ENCODE results near the gene CRADD. TPM values are rescaled to one million over a fixed set of nuclear protein-coding genes. Genes with fewer than 3 reads are reported as not detected.
"Not testable (repeated sequence)": the region's sequence is repeated elsewhere in the genome, so short reads cannot be mapped to it uniquely, and the experiment has no call there.

Gene CRADD
- polyA plus RNA-seq, 4 donors = 19.0 to 49.4 (median 27.1) TPM

DNA sequence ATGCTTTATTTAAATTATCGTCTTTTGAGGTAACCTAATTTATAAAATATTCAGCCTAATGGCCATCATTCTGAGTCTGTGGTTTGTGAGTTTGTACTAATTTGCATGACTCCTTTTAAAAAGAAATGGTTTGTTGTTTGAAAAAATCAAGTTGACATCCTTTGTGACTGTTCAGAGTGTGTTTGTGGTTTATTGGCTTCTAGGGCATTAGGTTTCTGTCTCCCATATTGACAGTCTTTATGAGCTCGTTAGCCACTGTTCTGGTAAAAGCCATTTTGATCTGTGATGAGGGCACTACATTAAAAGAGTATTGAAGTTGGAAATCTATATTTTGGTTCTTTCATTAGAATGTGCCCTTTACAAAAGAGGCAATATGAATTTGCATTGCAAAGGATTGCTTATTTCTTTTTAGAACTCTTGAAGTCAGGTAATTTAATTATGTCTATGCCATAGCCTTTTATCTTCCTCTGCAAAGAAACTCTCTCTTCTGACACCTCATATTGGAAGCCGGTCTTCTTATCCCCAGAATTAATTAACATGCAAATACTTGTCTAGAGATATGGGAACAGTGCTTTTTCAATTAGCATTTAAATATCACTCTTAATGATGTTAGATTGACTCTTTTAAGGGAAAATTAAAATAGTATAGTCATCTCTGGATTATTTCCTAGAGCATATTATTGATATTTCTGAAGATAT is 95.0 kb downstream of the CRADD start:
- Histone ChIP-seq H3K9me3 (ENCODE audit: control insufficient read depth in 2 of 2, insufficient read depth in 1 of 2, low read depth in 1 of 2, low read length in 1 of 2) (no peaks in the 10 kb centered on the region), H3K4me1 (ENCODE audit: control insufficient read depth in 3 of 3, insufficient read depth in 2 of 3, low read depth in 1 of 3, low read length in 2 of 3) (peaks cover 0 to 1% (median 0%) of the 10 kb centered on the region in 3 donors), H3K36me3 (ENCODE audit: control insufficient read depth in 3 of 3, insufficient read depth in 2 of 3, low read depth in 1 of 3, low read length in 3 of 3) (no peaks in the 10 kb centered on the region), H3K27ac (ENCODE audit: low read depth in 1 of 3, low read length in 2 of 3) (no peak overlapping the region), H3K4me3 (ENCODE audit: low read depth in 1 of 3, low read length in 3 of 3) (no peak overlapping the region), H3K27me3 (ENCODE audit: control insufficient read depth in 3 of 3, insufficient read depth in 3 of 3, low read length in 3 of 3) (no peaks in the 10 kb centered on the region)
- DNase-seq (no peak), FAIRE-seq (no peak)
- WGBS, 3 donors = 78 to 92% (median 88%) methylated on average over 3 of the region's 3 CpGs

DNA sequence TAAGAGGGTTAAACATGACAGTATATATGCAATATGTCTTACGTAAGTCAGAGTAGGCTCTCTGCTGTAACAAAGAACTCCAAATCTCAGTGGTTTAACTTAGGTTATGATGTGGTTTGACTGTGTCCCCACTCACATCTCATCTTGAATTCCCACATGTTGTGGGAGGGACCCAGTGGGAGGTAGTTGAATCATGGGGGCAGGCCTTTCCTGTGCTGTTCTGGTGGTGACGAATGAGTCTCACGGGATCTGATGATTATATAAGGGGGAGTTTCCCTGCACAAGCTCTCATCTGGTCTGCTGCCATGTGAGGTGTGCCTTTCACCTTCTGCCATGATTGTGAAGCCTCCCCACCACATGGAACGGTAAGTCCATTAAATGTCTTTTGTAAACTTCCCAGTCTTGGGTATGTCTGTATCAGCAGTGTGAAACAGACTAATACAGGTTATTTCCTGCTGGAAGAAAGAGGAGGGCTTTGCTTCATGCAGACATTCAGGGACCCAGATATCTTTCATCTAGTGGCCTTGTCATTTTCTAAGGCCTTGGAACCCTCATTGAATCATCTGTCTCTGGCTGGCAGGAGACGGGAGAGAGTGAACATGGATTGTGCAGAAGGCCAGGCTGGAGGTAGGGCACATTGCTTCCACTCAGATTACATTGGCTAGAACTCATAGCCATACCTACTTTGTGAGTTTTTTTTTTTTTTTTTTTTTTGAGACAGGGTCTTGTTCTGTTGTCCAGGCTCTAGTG is 96.1 kb downstream of the CRADD start:
- Histone ChIP-seq H3K27ac (ENCODE audit: low read depth in 1 of 3, low read length in 2 of 3) (no peak overlapping the region), H3K4me3 (ENCODE audit: low read depth in 1 of 3, low read length in 3 of 3) (no peak overlapping the region), H3K4me1 (ENCODE audit: control insufficient read depth in 3 of 3, insufficient read depth in 2 of 3, low read depth in 1 of 3, low read length in 2 of 3) (peaks cover 0 to 4% (median 0%) of the 10 kb centered on the region in 3 donors), H3K9me3 (ENCODE audit: control insufficient read depth in 2 of 2, insufficient read depth in 1 of 2, low read depth in 1 of 2, low read length in 1 of 2) (no peaks in the 10 kb centered on the region), H3K36me3 (ENCODE audit: control insufficient read depth in 3 of 3, insufficient read depth in 2 of 3, low read depth in 1 of 3, low read length in 3 of 3) (no peaks in the 10 kb centered on the region), H3K27me3 (ENCODE audit: control insufficient read depth in 3 of 3, insufficient read depth in 3 of 3, low read length in 3 of 3) (no peaks in the 10 kb centered on the region)
- DNase-seq (no peak), FAIRE-seq (no peak)
- WGBS, 3 donors = 79 to 91% (median 81%) methylated on average over 4 to 5 of the region's 5 CpGs

DNA sequence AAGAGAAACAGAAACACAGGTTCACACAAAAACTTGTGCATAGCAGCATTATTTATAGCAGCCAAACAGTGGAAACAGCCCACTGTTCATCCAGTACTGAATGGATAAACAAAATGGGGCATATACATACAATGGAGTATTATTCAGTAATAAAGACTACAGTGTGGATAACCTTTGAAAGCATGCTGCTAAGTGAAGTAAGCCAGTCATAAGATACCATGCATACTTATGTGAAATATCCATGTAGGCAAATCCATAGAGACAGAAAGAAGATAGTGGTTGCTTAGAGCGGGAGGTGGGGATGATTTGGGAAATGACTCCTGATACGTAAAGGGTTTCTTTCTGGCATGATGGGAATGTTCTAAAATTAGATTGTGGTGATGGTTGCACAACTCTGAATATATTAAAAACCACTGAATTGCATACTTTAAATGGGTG is 99.4 kb downstream of the CRADD start:
- 88 to 96% (median 94%) methylated on average over 2 of the region's 2 CpGs for WGBS, 3 donors
- Histone ChIP-seq H3K27ac (ENCODE audit: low read depth in 1 of 3, low read length in 2 of 3) (no peak overlapping the region), H3K36me3 (ENCODE audit: control insufficient read depth in 3 of 3, insufficient read depth in 2 of 3, low read depth in 1 of 3, low read length in 3 of 3) (no peaks in the 10 kb centered on the region), H3K27me3 (ENCODE audit: control insufficient read depth in 3 of 3, insufficient read depth in 3 of 3, low read length in 3 of 3) (no peaks in the 10 kb centered on the region), H3K4me1 (ENCODE audit: control insufficient read depth in 3 of 3, insufficient read depth in 2 of 3, low read depth in 1 of 3, low read length in 2 of 3) (peaks cover 0 to 4% (median 2%) of the 10 kb centered on the region in 3 donors), H3K9me3 (ENCODE audit: control insufficient read depth in 2 of 2, insufficient read depth in 1 of 2, low read depth in 1 of 2, low read length in 1 of 2) (no peaks in the 10 kb centered on the region), H3K4me3 (ENCODE audit: low read depth in 1 of 3, low read length in 3 of 3) (no peak overlapping the region)
- FAIRE-seq (no peak), DNase-seq (no peak)

DNA sequence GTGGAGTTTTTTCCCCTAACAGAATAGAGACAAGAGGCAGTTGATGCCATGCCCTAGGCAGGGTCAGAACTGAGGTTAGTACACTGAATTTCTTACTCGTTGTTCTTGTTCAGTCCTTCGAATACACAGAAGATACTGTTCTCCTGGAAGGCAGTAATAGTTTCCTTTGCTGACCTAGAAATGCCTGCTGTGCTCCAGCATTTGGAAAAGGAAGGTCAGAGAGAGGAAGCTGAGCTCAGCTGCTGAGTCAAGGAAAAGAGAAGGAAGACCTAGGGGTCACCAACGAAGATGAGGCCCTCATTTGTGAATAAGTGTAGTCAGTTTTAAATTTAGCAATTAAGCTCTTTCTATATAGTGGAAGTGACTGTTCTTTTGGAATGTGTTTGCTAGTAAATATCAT is 100.1 kb downstream of the CRADD start:
- Histone ChIP-seq H3K27me3 (ENCODE audit: control insufficient read depth in 3 of 3, insufficient read depth in 3 of 3, low read length in 3 of 3) (no peaks in the 10 kb centered on the region), H3K4me3 (ENCODE audit: low read depth in 1 of 3, low read length in 3 of 3) (no peak overlapping the region), H3K27ac (ENCODE audit: low read depth in 1 of 3, low read length in 2 of 3) (peak overlapping the region in 1 of 3 donors; percentile 35), H3K9me3 (ENCODE audit: control insufficient read depth in 2 of 2, insufficient read depth in 1 of 2, low read depth in 1 of 2, low read length in 1 of 2) (no peaks in the 10 kb centered on the region), H3K4me1 (ENCODE audit: control insufficient read depth in 3 of 3, insufficient read depth in 2 of 3, low read depth in 1 of 3, low read length in 2 of 3) (peaks cover 0 to 4% (median 2%) of the 10 kb centered on the region in 3 donors), H3K36me3 (ENCODE audit: control insufficient read depth in 3 of 3, insufficient read depth in 2 of 3, low read depth in 1 of 3, low read length in 3 of 3) (no peaks in the 10 kb centered on the region)
- 54 to 77% (median 77%) methylated on average over 3 of the region's 3 CpGs for WGBS, 3 donors
- FAIRE-seq = no peak
- no peak for DNase-seq

DNA sequence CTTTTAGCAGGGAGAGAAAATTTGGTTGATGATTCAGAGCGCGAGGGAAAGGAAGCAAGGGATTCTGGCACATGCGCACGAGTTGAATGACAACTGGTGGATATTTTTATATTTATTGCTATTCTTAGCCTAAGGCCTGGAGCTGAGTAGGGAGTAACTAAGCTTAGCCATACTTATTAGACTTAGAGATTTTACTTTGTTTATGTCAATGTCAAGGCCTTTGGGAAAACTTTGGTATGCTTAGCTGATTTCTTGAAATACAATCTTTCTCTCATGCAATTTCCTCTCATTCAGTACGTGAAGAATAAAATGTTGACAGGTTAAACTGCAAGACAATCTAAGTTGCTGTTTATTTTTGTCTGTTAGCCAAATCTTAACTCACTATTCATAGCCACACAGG is 101.1 kb downstream of the CRADD start:
- Histone ChIP-seq H3K27me3 (ENCODE audit: control insufficient read depth in 3 of 3, insufficient read depth in 3 of 3, low read length in 3 of 3) (no peaks in the 10 kb centered on the region), H3K4me1 (ENCODE audit: control insufficient read depth in 3 of 3, insufficient read depth in 2 of 3, low read depth in 1 of 3, low read length in 2 of 3) (peaks cover 0 to 4% (median 2%) of the 10 kb centered on the region in 3 donors), H3K27ac (ENCODE audit: low read depth in 1 of 3, low read length in 2 of 3) (peak overlapping the region in 1 of 3 donors; percentile 13), H3K9me3 (ENCODE audit: control insufficient read depth in 2 of 2, insufficient read depth in 1 of 2, low read depth in 1 of 2, low read length in 1 of 2) (no peaks in the 10 kb centered on the region), H3K4me3 (ENCODE audit: low read depth in 1 of 3, low read length in 3 of 3) (no peak overlapping the region), H3K36me3 (ENCODE audit: control insufficient read depth in 3 of 3, insufficient read depth in 2 of 3, low read depth in 1 of 3, low read length in 3 of 3) (no peaks in the 10 kb centered on the region)
- no peak for FAIRE-seq
- 49 to 87% (median 71%) methylated on average over 5 of the region's 5 CpGs for WGBS, 3 donors
- no peak for DNase-seq

DNA sequence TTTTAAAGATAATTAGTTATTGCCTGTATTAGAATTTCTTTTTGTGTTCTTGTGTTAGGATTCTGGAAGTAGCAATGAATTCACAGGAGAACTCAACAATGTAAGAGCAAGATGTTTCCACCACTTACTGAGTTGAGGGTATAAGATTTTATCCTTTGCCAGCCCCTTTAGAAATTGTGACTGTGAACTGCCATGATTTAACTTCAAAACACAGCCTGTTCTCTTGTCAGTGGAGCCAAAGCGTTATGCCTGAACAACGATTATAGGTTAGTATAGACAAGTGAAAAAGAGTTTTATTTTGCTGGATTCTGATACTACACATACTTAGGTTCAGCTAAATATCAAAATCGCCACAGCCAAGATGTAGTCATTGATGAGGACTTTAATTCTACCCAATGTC is 101.6 kb downstream of the CRADD start:
- Histone ChIP-seq H3K27ac (ENCODE audit: low read depth in 1 of 3, low read length in 2 of 3) (peak overlapping the region in 1 of 3 donors; percentile 54), H3K9me3 (ENCODE audit: control insufficient read depth in 2 of 2, insufficient read depth in 1 of 2, low read depth in 1 of 2, low read length in 1 of 2) (no peaks in the 10 kb centered on the region), H3K27me3 (ENCODE audit: control insufficient read depth in 3 of 3, insufficient read depth in 3 of 3, low read length in 3 of 3) (no peaks in the 10 kb centered on the region), H3K36me3 (ENCODE audit: control insufficient read depth in 3 of 3, insufficient read depth in 2 of 3, low read depth in 1 of 3, low read length in 3 of 3) (no peaks in the 10 kb centered on the region), H3K4me3 (ENCODE audit: low read depth in 1 of 3, low read length in 3 of 3) (no peak overlapping the region), H3K4me1 (ENCODE audit: control insufficient read depth in 3 of 3, insufficient read depth in 2 of 3, low read depth in 1 of 3, low read length in 2 of 3) (peaks cover 0 to 4% (median 2%) of the 10 kb centered on the region in 3 donors)
- FAIRE-seq (no peak), DNase-seq (no peak)
- 79 to 94% (median 93%) methylated on average over 3 of the region's 3 CpGs for WGBS, 3 donors

DNA sequence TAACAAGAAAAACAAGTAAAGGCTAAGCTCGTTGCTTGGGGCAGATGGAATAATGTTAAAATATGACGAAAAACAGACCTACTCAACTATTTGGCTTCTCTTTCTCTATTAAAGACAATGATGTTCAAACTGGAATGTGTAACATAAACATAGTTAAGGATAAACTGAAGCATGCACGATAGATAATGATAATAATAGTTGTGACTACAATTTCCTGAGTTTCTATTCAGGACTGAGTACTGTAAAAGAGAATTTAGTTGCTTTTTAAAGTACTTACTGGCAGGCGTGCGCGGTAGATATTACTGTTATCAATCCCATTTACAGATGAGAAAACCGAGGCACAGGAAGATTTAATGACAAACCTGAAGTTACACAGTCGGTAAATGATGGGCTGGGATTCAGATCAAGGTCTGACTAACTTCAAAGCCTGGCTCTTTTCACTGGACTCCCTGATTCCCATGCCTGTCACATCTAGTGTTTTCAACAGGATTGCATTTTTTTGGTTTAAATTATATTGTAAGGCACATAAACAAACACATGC is 103.0 kb downstream of the CRADD start:
- Histone ChIP-seq H3K4me1 (ENCODE audit: control insufficient read depth in 3 of 3, insufficient read depth in 2 of 3, low read depth in 1 of 3, low read length in 2 of 3) (peaks cover 0 to 4% (median 2%) of the 10 kb centered on the region in 3 donors), H3K9me3 (ENCODE audit: control insufficient read depth in 2 of 2, insufficient read depth in 1 of 2, low read depth in 1 of 2, low read length in 1 of 2) (no peaks in the 10 kb centered on the region), H3K36me3 (ENCODE audit: control insufficient read depth in 3 of 3, insufficient read depth in 2 of 3, low read depth in 1 of 3, low read length in 3 of 3) (no peaks in the 10 kb centered on the region), H3K4me3 (ENCODE audit: low read depth in 1 of 3, low read length in 3 of 3) (no peak overlapping the region), H3K27ac (ENCODE audit: low read depth in 1 of 3, low read length in 2 of 3) (no peak overlapping the region), H3K27me3 (ENCODE audit: control insufficient read depth in 3 of 3, insufficient read depth in 3 of 3, low read length in 3 of 3) (no peaks in the 10 kb centered on the region)
- DNase-seq = no peak
- 72 to 89% (median 82%) methylated on average over 8 of the region's 8 CpGs for WGBS, 3 donors
- FAIRE-seq = no peak

DNA sequence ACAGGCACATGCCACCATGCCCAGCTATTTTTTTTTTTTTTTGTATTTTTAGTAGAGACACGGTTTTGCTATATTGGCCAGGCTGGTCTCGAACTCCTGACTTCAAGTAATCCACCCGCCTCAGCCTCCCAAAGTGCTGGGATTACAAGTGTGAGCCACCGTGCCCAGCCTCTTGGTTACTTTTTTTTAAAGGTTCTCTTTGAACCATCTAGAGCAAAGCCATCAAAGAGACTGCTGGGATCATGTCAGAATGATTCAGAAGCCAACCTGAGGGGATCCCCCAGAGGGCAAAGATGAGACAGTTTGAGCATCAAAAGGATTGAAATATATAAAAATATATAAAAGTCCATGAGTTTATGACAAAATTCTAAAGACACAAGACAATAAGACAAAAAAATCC is 103.7 kb downstream of the CRADD start:
- not testable (repeated sequence) for DNase-seq; H3K4me1 ChIP-seq (ENCODE audit: control insufficient read depth in 3 of 3, insufficient read depth in 2 of 3, low read depth in 1 of 3, low read length in 2 of 3); H3K27ac ChIP-seq (ENCODE audit: low read depth in 1 of 3, low read length in 2 of 3); H3K4me3 ChIP-seq (ENCODE audit: low read depth in 1 of 3, low read length in 3 of 3); H3K9me3 ChIP-seq (ENCODE audit: control insufficient read depth in 2 of 2, insufficient read depth in 1 of 2, low read depth in 1 of 2, low read length in 1 of 2); H3K36me3 ChIP-seq (ENCODE audit: control insufficient read depth in 3 of 3, insufficient read depth in 2 of 3, low read depth in 1 of 3, low read length in 3 of 3); H3K27me3 ChIP-seq (ENCODE audit: control insufficient read depth in 3 of 3, insufficient read depth in 3 of 3, low read length in 3 of 3); FAIRE-seq
- 82 to 92% (median 89%) methylated on average over 4 of the region's 4 CpGs for WGBS, 3 donors

Measured in small intestine (tissue), 7 donors.